D341Med (cell line): ENCODE data around the gene HOXA1.
A peak's percentile ranks its signal among the peaks of the same experiment; 100 is the strongest.

Experiments used
- DNase-seq: peaks from one replicate; pipeline ENCODE4 v3.0.0; 2012; ENCODE audit warnings: low spot score

HOXA1 gene

GRCh38 chr7:27131390-27131819 is 35.6 kb upstream of the HOXA1 start:
- no peak for DNase-seq

GRCh38 chr7:27130540-27131389 is 35.0 kb upstream of the HOXA1 start, which contains the start of gene HOXA4:
HOXA4 (minus strand) TSS chr7:27130757; CDS start chr7:27130733, 24 bp downstream.
- peak; percentile 78 for DNase-seq

DNA sequence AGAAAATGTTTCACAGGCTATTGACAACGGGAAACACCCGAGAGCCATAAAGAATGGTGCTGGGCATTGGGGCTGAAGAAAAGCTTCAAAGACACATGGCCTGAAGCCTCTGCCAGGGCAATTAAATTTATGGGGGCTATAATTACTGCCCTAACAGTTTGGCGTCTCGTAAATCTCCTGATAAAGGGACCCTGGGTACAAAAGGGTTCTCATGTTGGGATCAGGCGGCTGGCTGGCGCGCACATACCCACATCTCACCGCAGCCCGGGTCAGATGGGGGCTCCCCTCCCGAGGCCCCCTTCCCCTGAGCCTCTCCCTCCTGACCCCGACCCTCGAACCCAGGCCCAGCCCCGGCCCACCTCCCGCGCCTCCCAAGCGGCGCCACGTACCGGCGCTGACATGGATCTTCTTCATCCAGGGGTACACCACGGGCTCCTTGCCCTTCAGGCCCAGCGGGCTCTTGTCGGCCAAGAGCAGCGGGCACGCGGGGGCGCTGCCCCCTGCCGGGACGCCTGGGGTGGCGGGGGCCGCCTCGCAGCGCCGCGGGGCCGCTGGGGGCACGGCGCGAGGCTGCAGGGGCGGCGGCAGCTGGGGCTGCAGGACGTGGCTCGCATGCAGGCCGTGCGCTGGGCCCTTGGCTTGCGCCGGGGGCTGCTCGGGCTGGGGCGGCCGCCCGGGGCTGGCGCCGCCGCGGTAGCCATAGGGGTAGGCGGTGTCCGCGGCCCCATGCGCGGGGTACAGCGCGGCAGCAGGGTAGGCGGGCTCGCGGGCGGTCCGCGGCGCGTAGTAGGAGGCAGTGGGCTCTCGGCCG is 34.1 kb upstream of the HOXA1 start:
- peak; percentile 46 for DNase-seq

DNA sequence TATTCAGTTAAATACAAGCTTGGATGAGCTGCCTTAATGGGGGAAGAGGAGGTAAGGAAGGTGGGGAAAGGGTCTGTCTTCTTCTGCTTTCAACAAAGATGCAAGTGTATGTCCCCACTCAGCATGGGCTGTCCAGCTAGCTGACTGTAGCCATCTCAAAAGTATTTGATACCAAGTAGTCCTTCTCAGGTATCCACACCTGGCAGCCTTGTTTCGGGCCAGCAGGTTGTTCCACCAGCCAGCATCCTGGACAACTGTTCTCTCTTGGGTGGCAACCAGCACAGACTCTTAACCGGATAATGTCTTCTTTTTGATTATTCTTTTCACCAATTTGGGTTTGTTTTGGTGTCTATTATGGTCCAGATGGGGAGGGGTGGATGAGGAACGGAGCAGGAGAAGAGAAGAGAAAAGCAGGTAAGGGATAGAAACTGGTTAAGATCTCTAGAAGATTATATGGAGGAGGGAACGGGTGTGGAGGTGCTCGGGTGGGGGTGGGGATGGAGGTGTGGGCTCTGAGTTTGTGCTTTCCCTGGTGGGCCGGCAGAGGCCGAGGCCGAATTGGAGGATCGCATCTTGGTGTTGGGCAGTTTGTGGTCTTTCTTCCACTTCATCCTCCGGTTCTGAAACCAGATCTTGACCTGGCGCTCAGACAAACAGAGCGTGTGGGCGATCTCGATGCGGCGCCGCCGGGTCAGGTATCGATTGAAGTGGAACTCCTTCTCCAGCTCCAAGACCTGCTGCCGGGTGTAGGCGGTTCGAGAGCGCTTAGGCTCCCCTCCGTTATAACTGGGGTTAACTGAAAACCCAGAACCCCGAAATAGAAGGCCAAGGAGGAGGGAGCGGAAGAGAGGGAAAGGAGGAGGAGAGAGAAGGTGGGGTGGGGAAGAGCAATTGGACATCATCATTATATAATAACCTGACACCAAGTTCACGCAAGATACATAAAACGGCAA is 33.3 kb upstream of the HOXA1 start:
- no peak for DNase-seq

GRCh38 chr7:27128034-27128433 is 32.2 kb upstream of the HOXA1 start:
- no peak for DNase-seq

- no peak for DNase-seq
These were observed 31.0 kb upstream of the HOXA1 start for GRCh38 chr7:27126596-27127327.

DNA sequence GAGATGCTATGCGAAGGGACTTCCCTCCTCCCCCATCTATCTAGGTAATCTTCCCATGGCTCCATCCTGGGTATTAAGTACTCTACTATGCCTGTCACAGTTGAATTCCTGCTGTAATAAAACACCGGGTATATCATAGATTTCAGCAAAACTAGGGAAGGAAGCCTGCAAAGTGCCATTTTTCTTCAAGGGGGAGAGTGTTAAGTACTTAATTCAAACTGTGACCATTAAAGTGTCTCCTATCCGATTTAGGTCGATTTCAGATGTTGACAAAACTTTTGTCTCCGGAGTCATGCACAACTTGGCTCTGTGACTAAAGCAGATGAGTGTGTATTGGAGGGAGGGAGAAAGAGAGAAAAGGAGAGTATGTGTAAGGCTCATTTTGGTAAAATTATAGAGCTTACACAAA is 30.2 kb upstream of the HOXA1 start:
- no peak for DNase-seq

DNA sequence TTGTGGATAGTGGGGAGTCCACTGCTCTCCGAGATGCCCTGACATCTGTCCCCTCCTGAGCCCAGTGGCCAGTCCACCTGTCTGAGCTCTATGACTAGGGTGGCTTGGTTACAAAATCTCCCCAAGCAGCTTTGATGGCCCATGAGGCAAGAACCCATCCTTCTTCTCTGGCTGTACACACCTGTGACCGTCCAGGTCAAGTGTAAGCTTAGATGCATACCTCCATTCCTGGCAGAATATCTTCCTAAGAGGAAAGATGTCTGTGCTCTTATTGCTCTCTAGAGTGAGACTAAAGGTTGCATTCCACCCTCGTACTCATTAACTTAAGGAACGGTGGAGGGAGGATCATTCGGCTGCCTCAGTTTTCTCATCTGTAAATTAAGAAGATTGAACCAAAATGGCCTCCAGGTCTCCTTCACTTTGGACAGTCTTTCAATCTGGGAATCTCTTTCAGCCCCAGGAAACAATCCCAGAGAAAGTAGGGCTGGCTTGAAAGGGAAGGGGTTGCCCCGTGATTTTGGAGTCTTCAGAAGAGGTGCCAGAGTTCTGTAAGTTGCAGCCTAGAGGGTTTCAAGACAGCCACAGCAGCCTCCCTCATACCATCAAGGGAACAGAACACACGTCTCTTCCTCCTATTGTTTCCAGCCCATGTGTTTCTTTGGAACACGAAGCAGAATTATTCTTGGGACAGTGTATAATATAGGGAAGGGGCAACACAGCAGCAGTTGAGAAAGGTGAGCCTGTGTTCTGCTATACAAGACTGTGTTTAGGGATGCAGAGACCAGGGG is 29.3 kb upstream of the HOXA1 start:
- DNase-seq, result peak; percentile 22

DNA sequence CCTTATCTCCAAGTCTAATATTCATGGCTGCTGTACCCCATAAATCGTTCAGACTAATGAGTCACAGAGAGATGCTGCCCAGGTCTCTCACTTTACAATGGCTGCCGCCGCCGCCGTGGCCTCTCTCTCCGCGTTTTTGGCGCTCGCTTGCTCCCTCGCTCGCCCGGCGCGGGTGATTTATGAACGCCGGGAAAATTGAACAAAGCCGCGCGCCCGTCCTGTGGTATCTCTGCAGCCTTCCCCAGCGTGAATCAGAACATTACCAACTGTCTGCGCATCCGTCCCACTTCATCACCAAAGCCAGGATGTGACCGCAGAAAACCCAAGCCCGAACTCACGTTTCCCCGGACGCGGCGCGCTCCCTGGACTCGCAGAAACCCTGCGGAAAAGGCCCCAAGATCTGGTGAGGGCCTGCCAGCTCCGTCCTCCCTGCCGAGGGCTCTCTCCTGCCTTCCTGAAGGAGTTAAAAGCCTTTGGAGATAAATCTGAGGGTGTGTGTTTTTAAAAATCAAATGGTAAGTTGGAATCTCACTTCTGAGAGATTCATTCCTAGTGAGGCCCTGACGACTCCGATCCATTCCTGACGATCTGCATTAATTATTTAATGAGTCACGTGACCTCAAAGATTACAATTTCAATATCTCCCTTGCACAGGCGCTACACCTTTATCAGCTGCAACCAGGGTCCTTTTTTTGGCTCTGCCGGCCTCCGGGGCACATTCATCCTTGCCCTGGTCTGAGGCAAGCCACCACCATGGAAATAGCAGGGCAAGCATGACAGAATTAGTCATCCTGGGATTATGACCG is 28.5 kb upstream of the HOXA1 start:
- no peak for DNase-seq

DNA sequence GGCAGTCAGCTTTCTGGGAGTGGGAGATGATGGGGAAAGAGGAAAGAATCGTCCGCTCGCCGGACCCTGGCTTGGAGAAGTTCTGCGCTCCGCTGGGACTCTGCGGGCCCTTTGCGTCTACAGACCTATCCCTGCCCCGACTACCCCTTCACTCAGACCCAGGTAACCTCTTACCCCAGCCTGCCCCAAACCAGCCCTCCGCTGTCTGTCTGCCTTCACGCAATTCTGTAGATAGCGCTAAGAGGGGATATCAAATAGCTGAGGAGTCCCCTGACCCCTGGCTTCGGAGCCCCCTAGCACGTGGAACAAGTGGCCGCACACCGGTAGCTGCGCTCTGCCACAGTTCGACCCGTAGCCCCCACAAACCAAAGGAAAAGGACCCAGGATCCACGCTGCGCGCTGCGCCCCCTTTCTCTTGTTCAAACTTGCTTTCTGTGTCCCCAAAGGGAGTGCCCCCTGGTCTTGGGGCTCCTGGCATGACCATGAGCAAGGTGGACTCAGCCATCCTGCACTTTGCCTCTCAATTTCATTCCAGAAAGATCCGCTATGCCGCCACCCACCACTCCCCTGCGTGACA is 27.8 kb upstream of the HOXA1 start:
- DNase-seq, result no peak

- no peak for DNase-seq
These were observed 27.2 kb upstream of the HOXA1 start for GRCh38 chr7:27123007-27123476.

GRCh38 chr7:27122077-27122910 is 26.5 kb upstream of the HOXA1 start:
- peak; percentile 23 for DNase-seq

DNA sequence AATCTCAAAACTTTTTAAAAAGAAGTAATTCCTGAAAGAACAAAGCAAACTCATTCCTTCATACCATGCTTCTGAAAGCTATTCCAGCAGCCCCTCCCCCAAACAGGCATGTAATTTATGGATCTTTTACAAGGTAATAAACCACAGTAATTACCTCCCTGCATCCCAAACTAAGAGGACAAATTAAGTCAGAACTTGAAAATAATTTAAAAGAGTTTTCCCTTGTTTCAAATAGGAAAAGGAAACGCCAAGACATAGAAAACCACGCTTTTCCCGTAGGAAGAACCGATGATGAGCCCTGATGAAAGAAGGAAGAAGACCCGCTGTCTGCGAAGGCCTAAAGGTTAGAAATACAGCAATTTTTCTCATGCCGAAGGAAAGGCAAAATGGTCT is 25.9 kb upstream of the HOXA1 start:
- no peak for DNase-seq

DNA sequence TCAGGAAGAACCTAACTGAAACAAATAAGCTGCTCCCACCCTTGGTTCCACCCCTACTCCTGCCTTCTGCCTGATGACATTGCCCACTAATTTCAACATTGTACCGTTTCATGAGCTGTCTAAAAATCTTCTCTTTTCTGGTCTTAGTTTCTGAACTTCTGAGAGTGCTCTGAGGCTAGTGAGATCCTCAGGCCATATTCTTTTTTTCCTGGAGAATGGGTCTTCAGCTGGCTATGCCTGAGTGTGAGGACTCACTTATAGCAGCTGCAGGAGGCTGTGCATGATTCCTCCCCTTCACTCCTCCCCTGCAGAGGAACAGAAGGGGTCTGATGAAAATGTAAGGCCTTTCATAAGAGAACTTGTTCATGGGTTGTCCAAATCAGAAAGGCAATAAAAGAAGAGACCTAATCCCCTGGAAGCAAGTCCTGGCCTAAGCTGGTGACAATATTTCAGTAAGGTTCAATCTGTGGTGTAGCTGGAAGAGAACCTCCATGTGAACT is 23.7 kb upstream of the HOXA1 start:
- DNase-seq, result no peak

GRCh38 chr7:27118580-27118979 is 22.8 kb upstream of the HOXA1 start:
- DNase-seq, result no peak

DNA sequence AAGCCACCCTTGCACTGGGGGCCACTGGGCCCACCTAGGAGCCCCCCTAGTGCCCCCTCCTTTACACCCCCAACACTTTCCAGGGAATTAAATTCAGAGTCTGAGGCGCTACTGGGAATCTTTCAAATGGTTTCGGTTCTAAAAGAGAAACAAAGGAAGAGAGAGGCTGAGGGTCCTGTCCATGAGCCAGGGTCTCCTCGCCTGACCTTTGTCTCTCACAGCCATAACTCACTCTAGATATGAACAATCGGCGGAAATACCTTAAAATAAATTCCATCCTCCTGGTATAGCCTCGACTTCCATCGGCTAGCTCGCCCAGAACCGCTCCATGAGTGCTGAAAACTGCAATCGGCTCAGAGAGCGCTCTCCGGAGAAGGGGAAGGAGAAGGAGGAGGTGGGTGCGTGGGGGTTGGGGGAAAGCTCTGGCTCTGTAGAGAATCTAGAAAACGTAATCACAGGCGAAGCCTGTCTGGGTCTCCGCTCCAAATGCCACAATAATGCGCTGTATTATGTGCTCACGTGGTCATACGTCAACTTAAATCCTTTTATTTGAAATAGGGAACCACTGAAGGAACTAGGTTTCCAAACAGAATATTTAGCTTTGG is 22.2 kb upstream of the HOXA1 start:
- no peak for DNase-seq
